Upper lobe of left lung (tissue), 4 donors: Measurements from ENCODE around the gene RAB11FIP3.

Experiments used
- EP300 ChIP-seq, 4 donors: sonication (generic); formaldehyde crosslinking; IDR thresholded peaks; one replicate each; pipeline ENCODE4 v1.5.1; 2017; ENCODE audit warnings: antibody characterized with exemption in 4 of 4, control low read depth in 2 of 4
- POLR2A ChIP-seq, 4 donors: fragments of 450-650 bp; IDR thresholded peaks; one replicate each; pipeline ENCODE4 v1.5.1; 2016 to 2017; ENCODE audit warnings: antibody characterized with exemption in 4 of 4, mild to moderate bottlenecking in 2 of 4
- POLR2AphosphoS5 ChIP-seq, 2 donors: sonication (generic); formaldehyde crosslinking; IDR thresholded peaks; one replicate each; pipeline ENCODE4 v1.5.1; 2017; ENCODE audit warnings: antibody characterized with exemption in 2 of 2
- TF ChIP-seq, protein P1 (sequence below), 6 experiments: fragments of 450-650 bp in 4 of 6; fragments of 200-600 bp in 2 of 6; sonication (generic) in 2 of 6; IDR thresholded peaks; one replicate each; pipeline ENCODE4 v1.5.1; 2016 to 2019; ENCODE audit warnings: antibody characterized with exemption in 6 of 6

DNA sequence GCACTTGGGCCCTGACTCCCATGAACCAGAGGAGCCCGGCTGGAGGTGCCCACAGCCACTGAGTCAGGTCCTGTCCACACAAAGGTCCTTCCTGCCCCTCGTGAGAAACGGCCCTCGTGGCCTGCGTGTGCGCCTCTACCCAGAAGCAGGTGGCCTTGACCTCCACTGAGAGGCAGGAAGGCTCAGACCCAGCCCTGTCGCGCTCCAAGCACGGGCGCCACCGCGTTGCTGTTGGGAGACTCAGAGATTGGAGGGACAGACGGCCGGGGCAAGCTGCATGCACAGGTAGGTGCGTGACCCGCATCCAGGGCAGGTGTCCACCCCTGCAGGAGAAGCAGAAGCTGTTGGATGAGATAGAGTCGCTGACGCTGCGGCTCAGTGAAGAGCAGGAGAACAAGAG lies 94.0 kb downstream of the RAB11FIP3 start:
- TF ChIP-seq, protein P1, sequence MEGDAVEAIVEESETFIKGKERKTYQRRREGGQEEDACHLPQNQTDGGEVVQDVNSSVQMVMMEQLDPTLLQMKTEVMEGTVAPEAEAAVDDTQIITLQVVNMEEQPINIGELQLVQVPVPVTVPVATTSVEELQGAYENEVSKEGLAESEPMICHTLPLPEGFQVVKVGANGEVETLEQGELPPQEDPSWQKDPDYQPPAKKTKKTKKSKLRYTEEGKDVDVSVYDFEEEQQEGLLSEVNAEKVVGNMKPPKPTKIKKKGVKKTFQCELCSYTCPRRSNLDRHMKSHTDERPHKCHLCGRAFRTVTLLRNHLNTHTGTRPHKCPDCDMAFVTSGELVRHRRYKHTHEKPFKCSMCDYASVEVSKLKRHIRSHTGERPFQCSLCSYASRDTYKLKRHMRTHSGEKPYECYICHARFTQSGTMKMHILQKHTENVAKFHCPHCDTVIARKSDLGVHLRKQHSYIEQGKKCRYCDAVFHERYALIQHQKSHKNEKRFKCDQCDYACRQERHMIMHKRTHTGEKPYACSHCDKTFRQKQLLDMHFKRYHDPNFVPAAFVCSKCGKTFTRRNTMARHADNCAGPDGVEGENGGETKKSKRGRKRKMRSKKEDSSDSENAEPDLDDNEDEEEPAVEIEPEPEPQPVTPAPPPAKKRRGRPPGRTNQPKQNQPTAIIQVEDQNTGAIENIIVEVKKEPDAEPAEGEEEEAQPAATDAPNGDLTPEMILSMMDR (IDR thresholded peaks at IDR 0.05): no peak
- TF ChIP-seq POLR2A (IDR thresholded peaks at IDR 0.05) (no peak), EP300 (IDR thresholded peaks at IDR 0.05) (no peak), POLR2AphosphoS5 (IDR thresholded peaks at IDR 0.05) (no peak)
